RWPE1 (cell line): Measurements from ENCODE around the gene SPHK2.

Source experiments
- CTCF ChIA-PET: fragments of 350-600 bp; sonication (Branson Sonifier 250); formaldehyde crosslinking; extraction: SDS; loops from one replicate; lab custom pipeline; 2021; lab: Yijun Ruan, JAX
- POLR2A ChIA-PET: fragments of 400-600 bp; formaldehyde crosslinking; extraction: SDS; loops from one replicate; lab custom pipeline; 2020; ENCODE audit warnings: antibody characterized with exemption; ENCODE audit not compliant: low non-redundant PET; lab: Yijun Ruan, JAX
- DNase-seq: peaks from one replicate; pipeline ENCODE4 v3.0.0; 2012; ENCODE audit warnings: low spot score
- H3K27ac ChIP-seq: fragments of 450-650 bp; 2 replicates; pipeline ENCODE4 v1.5.1; 2017
- CTCF ChIP-seq: fragments of 450-650 bp; conservative IDR thresholded peaks from 2 replicates; pipeline ENCODE4 v1.5.1; 2017; ENCODE audit warnings: low read depth, mild to moderate bottlenecking

Gene SPHK2

GRCh38 chr19:48669903-48670668, 50.8 kb downstream of the SPHK2 start:
- no peak for DNase-seq
- ChIA-PET CTCF (interaction anchor here (0.6 kb wide), 1 partner anchor 269 kb away, joined by 4 read pairs; no protein-coding TSS in a partner anchor), POLR2A (no interaction called here)
- no peak overlapping the region for H3K27ac ChIP-seq
- no peak for TF ChIP-seq CTCF

GRCh38 chr19:48670699-48671445, 51.6 kb downstream of the SPHK2 start:
- POLR2A ChIA-PET = no interaction called here
- CTCF ChIA-PET = interaction anchor here (0.7 kb wide), 1 partner anchor 69 kb away, joined by 3 read pairs; no protein-coding TSS in a partner anchor
- TF ChIP-seq CTCF = no peak
- DNase-seq = no peak
- no peak overlapping the region; the same call in 1 of the 2 replicates for H3K27ac ChIP-seq

- no peak for TF ChIP-seq CTCF
- POLR2A ChIA-PET = no interaction called here
- no peak for DNase-seq
- CTCF ChIA-PET = interaction anchor here (0.5 to 0.7 kb wide), 2 partner anchors 68 to 208 kb away, joined by 3 read pairs; no protein-coding TSS in a partner anchor
- no peak overlapping the region; the same call in 1 of the 2 replicates for H3K27ac ChIP-seq
These were observed 52.2 kb downstream of the SPHK2 start for GRCh38 chr19:48671446-48671995.

GRCh38 chr19:48672994-48673393, 53.7 kb downstream of the SPHK2 start, which contains the start of gene NTN5:
TSS of gene NTN5 (minus strand) at chr19:48673017. CDS start at chr19:48670986, 2,031 bp downstream.
- H3K27ac ChIP-seq = no peak within 1 kb of the TSS
- CTCF ChIA-PET = no interaction called here
- no peak for DNase-seq

GRCh38 chr19:48673436-48674100, 54.3 kb downstream of the SPHK2 start:
- no peak overlapping the region for H3K27ac ChIP-seq
- ChIA-PET CTCF (interaction anchor here (0.5 to 1.2 kb wide), 2 partner anchors 47 to 65 kb away, joined by 3 to 5 read pairs; no protein-coding TSS in a partner anchor), POLR2A (no interaction called here)
- DNase-seq = no peak
- TF ChIP-seq CTCF = no peak

More at GRCh38 chr19:48672994-48673393, 53.7 kb downstream of the SPHK2 start, which contains the start of gene NTN5:
- POLR2A ChIA-PET = no interaction called here
- TF ChIP-seq CTCF = no peak
